Left renal pelvis (tissue), 4 donors: ENCODE measurements around the gene PRIMA1. TPM values are rescaled to one million over a fixed set of nuclear protein-coding genes. Genes with fewer than 3 reads are reported as not detected.

ENCODE experiments used
- DNase-seq, 4 donors: peaks; one replicate each; pipeline ENCODE4 v3.0.0-alpha.2; 2013; ENCODE audit warnings: low read depth in 4 of 4, low spot score in 3 of 4
- polyA plus RNA-seq, 4 donors: library from polyadenylated mRNA; unstranded; fragments of 120-200 nt; gene quantifications; one replicate each; pipeline ENCODE4 v1.2.1, GENCODE V29; 2013; ENCODE audit not compliant: insufficient read length in 4 of 4

Gene PRIMA1
- polyA plus RNA-seq, 4 donors, result 1.1 to 5.0 (median 1.9) TPM

- no peak for DNase-seq
Measured at GRCh38 chr14:93715279-93715927, 72.9 kb downstream of the PRIMA1 start.

- no peak for DNase-seq
Measured at GRCh38 chr14:93714605-93715004, 73.7 kb downstream of the PRIMA1 start.

GRCh38 chr14:93713726-93714405 lies 74.4 kb downstream of the PRIMA1 start:
- DNase-seq, result no peak

GRCh38 chr14:93712838-93713724 lies 75.2 kb downstream of the PRIMA1 start:
- no peak for DNase-seq

GRCh38 chr14:93712079-93712837 lies 76.0 kb downstream of the PRIMA1 start:
- no peak for DNase-seq

- DNase-seq, result no peak
Measured at GRCh38 chr14:93709249-93709648, 79.0 kb downstream of the PRIMA1 start.

GRCh38 chr14:93708800-93709199 lies 79.5 kb downstream of the PRIMA1 start:
- DNase-seq, result no peak

- no peak for DNase-seq
Measured at GRCh38 chr14:93708311-93708734, 80.0 kb downstream of the PRIMA1 start.

- DNase-seq, result no peak
Measured at GRCh38 chr14:93707475-93707874, 80.8 kb downstream of the PRIMA1 start.

GRCh38 chr14:93706360-93706955 lies 81.8 kb downstream of the PRIMA1 start:
- no peak for DNase-seq

GRCh38 chr14:93705513-93706156 lies 82.7 kb downstream of the PRIMA1 start:
- no peak for DNase-seq

- no peak for DNase-seq
Measured at GRCh38 chr14:93703941-93704340, 84.3 kb downstream of the PRIMA1 start.

- DNase-seq, result no peak
Measured at GRCh38 chr14:93702946-93703345, 85.3 kb downstream of the PRIMA1 start.

- DNase-seq, result no peak
Measured at GRCh38 chr14:93701562-93701961, 86.7 kb downstream of the PRIMA1 start.

GRCh38 chr14:93700928-93701327 lies 87.4 kb downstream of the PRIMA1 start:
- no peak for DNase-seq

- no peak for DNase-seq
Measured at GRCh38 chr14:93693914-93694313, 94.4 kb downstream of the PRIMA1 start.

- DNase-seq, result no peak
Measured at GRCh38 chr14:93691042-93691780, 97.1 kb downstream of the PRIMA1 start.

GRCh38 chr14:93690146-93690545 lies 98.1 kb downstream of the PRIMA1 start:
- no peak for DNase-seq

- no peak for DNase-seq
Measured at GRCh38 chr14:93688820-93689219, 99.5 kb downstream of the PRIMA1 start.
